A673 (cell line): Measurements from ENCODE around the gene ATP8B1. TPM values are rescaled to one million over a fixed set of nuclear protein-coding genes. Genes with fewer than 3 reads are reported as not detected.
A peak's percentile ranks its signal among the peaks of the same experiment; 100 is the strongest.
"Not testable (repeated sequence)": the region's sequence is repeated elsewhere in the genome, so short reads cannot be mapped to it uniquely, and the experiment has no call there.

Experiments
- Bru-seq: library from RNA; stranded (reverse); fragments of 400-500 nt; gene quantifications from one replicate; lab custom pipeline; 2021; lab: Mats Ljungman, UMichigan
- BruChase-seq, 2 experiments: library from RNA; stranded (reverse); fragments of 400-500 nt; gene quantifications; one replicate each; lab custom pipeline; 2021; lab: Mats Ljungman, UMichigan
- BruUV-seq: library from RNA; stranded (reverse); fragments of 400-500 nt; replicated peaks from 2 replicates; lab custom pipeline; 2021; lab: Mats Ljungman, UMichigan
- CTCF ChIA-PET: fragments of 300-600 bp; sonication (Branson Sonifier 250); formaldehyde crosslinking; loops from one replicate; lab custom pipeline; 2022; ENCODE audit warnings: antibody characterized with exemption; lab: Charles Lee
- POLR2A ChIA-PET: fragments of 300-600 bp; sonication (Branson Sonifier 250); formaldehyde crosslinking; loops from one replicate; lab custom pipeline; 2022; ENCODE audit warnings: antibody characterized with exemption; ENCODE audit not compliant: low non-redundant PET; lab: Charles Lee
- DNase-seq: peaks from one replicate; pipeline ENCODE4 v3.0.0-alpha.2; 2015; ENCODE audit warnings: low spot score
- H3K27ac ChIP-seq: fragments of 200-600 bp; sonication (generic); 2 replicates; pipeline ENCODE4 v1.5.1; 2016; ENCODE audit warnings: mixed run types, low read depth, mild to moderate bottlenecking, mixed read lengths, antibody characterized with exemption, low read length; ENCODE audit not compliant: poor library complexity, severe bottlenecking
- H3K27me3 ChIP-seq: fragments of 200-600 bp; sonication (generic); replicated peaks from 2 replicates; pipeline ENCODE4 v1.6.1; 2017; ENCODE audit warnings: mixed run types, low read depth, mild to moderate bottlenecking, mixed read lengths, antibody characterized with exemption, low read length; ENCODE audit not compliant: insufficient read depth, poor library complexity
- H3K36me3 ChIP-seq: fragments of 200-600 bp; sonication (generic); 2 replicates; pipeline ENCODE4 v1.6.1; 2016; ENCODE audit warnings: mixed run types, mild to moderate bottlenecking, mixed read lengths, antibody characterized with exemption, low read length; ENCODE audit not compliant: insufficient read depth, poor library complexity, severe bottlenecking
- H3K4me1 ChIP-seq: fragments of 200-600 bp; sonication (generic); 2 replicates; pipeline ENCODE4 v1.6.1; 2017; ENCODE audit warnings: mixed run types, mild to moderate bottlenecking, mixed read lengths, antibody characterized with exemption, low read length; ENCODE audit not compliant: insufficient read depth, poor library complexity, severe bottlenecking
- H3K4me3 ChIP-seq: fragments of 200-600 bp; sonication (generic); 2 replicates; pipeline ENCODE4 v1.5.1; 2016; ENCODE audit warnings: low read depth, mixed run types, mild to moderate bottlenecking, mixed read lengths, low read length; ENCODE audit not compliant: poor library complexity, severe bottlenecking
- H3K9me3 ChIP-seq: fragments of 200-600 bp; sonication (generic); 2 replicates; pipeline ENCODE4 v1.6.1; 2016; ENCODE audit warnings: mixed run types, low read depth, mild to moderate bottlenecking, mixed read lengths, antibody characterized with exemption, low read length; ENCODE audit not compliant: poor library complexity, severe bottlenecking
- CTCF ChIP-seq: fragments of 300-800, 200-600 bp; sonication (generic); conservative IDR thresholded peaks from 2 replicates; pipeline ENCODE4 v1.5.1; 2017; ENCODE audit warnings: low read depth, mild to moderate bottlenecking, antibody characterized with exemption, low read length, moderate library complexity, mixed read lengths
- EZH2 ChIP-seq: fragments of 200-600 bp; sonication (generic); IDR thresholded peaks from 2 replicates; pipeline ENCODE4 v1.6.1; 2017; ENCODE audit warnings: borderline replicate concordance, low read depth, mild to moderate bottlenecking, mixed read lengths, antibody characterized with exemption, low read length; ENCODE audit not compliant: poor library complexity, severe bottlenecking
- intact Hi-C: fragments of 100-400 bp; cut with micrococcal nuclease; formaldehyde crosslinking; loops from one replicate; pipeline ENCODE4 v1.10.0; 2022; ENCODE audit not compliant: unreplicated experiment
- long read RNA-seq: library from polyadenylated mRNA; stranded (forward); transcript quantifications from one replicate; pipeline ENCODE4 v2.0.0, GENCODE V29; 2022
- total RNA-seq: library from RNA; stranded (reverse); gene quantifications from 2 replicates; pipeline ENCODE4 v1.2.3, GENCODE V29; 2021

The ATP8B1 gene
- total RNA-seq, result 35.6 and 39.3 TPM in 2 replicates
- Bru-seq, nascent RNA, result percentile 88 among the genes with signal in this experiment
- percentile 77 among the genes with signal in this experiment for BruChase-seq, experiment 1, labeled RNA remaining after a 2-hour chase
- BruChase-seq, experiment 2, labeled RNA remaining after a 6-hour chase, result percentile 79 among the genes with signal in this experiment
- long read RNA-seq, full-length matches to known transcripts, result 5 of 63 reads
- long read RNA-seq, partial matches to known transcripts, result 8 of 63 reads
- long read RNA-seq, other reads (novel, unspliced or antisense), result 50 of 63 reads

- Histone ChIP-seq H3K4me1 (peaks cover 31% of the 10 kb centered on the region), H3K27ac (peak within 1 kb of the TSS; percentile 60), H3K4me3 (peak within 1 kb of the TSS; percentile 89), H3K27me3 (no peaks in the 10 kb centered on the region), H3K36me3 (no peaks in the 10 kb centered on the region), H3K9me3 (no peaks in the 10 kb centered on the region)
- CTCF ChIA-PET, result no interaction called here
- no peak for TF ChIP-seq EZH2
- no peak for TF ChIP-seq CTCF
- POLR2A ChIA-PET, result no interaction called here
- no TSS peak for BruUV-seq
- DNase-seq, result peak; percentile 57
- intact Hi-C loops, result no loop called here
Measured at GRCh38 chr18:57803103-57803969, at the start of gene ATP8B1. TSS of gene ATP8B1 (minus strand) at chr18:57803315. CDS start at chr18:57731807, 71,508 bp downstream.

GRCh38 chr18:57850063-57850462 lies 46.9 kb upstream of the ATP8B1 start:
- Histone ChIP-seq H3K27ac (no peak overlapping the region), H3K4me1 (peaks cover 31% of the 10 kb centered on the region), H3K27me3 (no peaks in the 10 kb centered on the region), H3K4me3 (no peak overlapping the region), H3K36me3 (no peaks in the 10 kb centered on the region), H3K9me3 (peaks cover 7% of the 10 kb centered on the region)
- intact Hi-C loops, result loop anchor here (10.0 kb wide), 1 partner anchor 285 kb away; no protein-coding TSS in a partner anchor
- no peak for DNase-seq
- CTCF ChIA-PET, result interaction anchor here (0.6 kb wide), 1 partner anchor 272 kb away, joined by 4 read pairs; no protein-coding TSS in a partner anchor
- POLR2A ChIA-PET, result no interaction called here
- TF ChIP-seq CTCF, result no peak
- TF ChIP-seq EZH2, result no peak
- no TSS peak for BruUV-seq

GRCh38 chr18:57848374-57848773 lies 45.3 kb upstream of the ATP8B1 start:
- H3K36me3 ChIP-seq, H3K4me3 ChIP-seq, BruUV-seq, H3K27me3 ChIP-seq, CTCF ChIA-PET, H3K9me3 ChIP-seq, DNase-seq, H3K27ac ChIP-seq, POLR2A ChIA-PET, intact Hi-C loops: not testable (repeated sequence)
- peaks cover 22% of the 10 kb centered on the region for H3K4me1 ChIP-seq

- BruUV-seq, H3K27me3 ChIP-seq, POLR2A ChIA-PET, DNase-seq, H3K9me3 ChIP-seq, H3K4me3 ChIP-seq, intact Hi-C loops, H3K27ac ChIP-seq, H3K36me3 ChIP-seq: not testable (repeated sequence)
- CTCF ChIA-PET, result interaction anchor here (0.6 kb wide), 1 partner anchor 9 kb away, joined by 3 read pairs; no protein-coding TSS in a partner anchor
- peaks cover 30% of the 10 kb centered on the region for H3K4me1 ChIP-seq
Measured at GRCh38 chr18:57847431-57847830, 44.3 kb upstream of the ATP8B1 start.
